ENCODE results near the gene TMEM50A.

GRCh38 chr1:25361901-25362300 lies 23.8 kb downstream of the TMEM50A start:
- no peak for TF ChIP-seq TCF7L2 (IDR thresholded peaks at IDR 0.05; ENCODE audit: borderline replicate concordance, low read depth, low read length)
- no peak for TF ChIP-seq ZNF140 (tag by site-specific recombination; IDR thresholded peaks at IDR 0.05)
- no peak for TF ChIP-seq HOXD13 (CRISPR knock-in tag; IDR thresholded peaks at IDR 0.05; ENCODE audit: borderline replicate concordance)
- no peak for TF ChIP-seq ZNF335 (tag by site-specific recombination; conservative IDR thresholded peaks at IDR 0.05)
- TF ChIP-seq KLF9 (tag by site-specific recombination; IDR thresholded peaks at IDR 0.05; ENCODE audit: low read depth), result no peak
- TF ChIP-seq ZNF155 (tag by site-specific recombination; IDR thresholded peaks at IDR 0.05), result no peak
- TF ChIP-seq ZNF777 (tag by site-specific recombination; IDR thresholded peaks at IDR 0.05; ENCODE audit: borderline replicate concordance), result no peak
- TF ChIP-seq, protein P1, sequence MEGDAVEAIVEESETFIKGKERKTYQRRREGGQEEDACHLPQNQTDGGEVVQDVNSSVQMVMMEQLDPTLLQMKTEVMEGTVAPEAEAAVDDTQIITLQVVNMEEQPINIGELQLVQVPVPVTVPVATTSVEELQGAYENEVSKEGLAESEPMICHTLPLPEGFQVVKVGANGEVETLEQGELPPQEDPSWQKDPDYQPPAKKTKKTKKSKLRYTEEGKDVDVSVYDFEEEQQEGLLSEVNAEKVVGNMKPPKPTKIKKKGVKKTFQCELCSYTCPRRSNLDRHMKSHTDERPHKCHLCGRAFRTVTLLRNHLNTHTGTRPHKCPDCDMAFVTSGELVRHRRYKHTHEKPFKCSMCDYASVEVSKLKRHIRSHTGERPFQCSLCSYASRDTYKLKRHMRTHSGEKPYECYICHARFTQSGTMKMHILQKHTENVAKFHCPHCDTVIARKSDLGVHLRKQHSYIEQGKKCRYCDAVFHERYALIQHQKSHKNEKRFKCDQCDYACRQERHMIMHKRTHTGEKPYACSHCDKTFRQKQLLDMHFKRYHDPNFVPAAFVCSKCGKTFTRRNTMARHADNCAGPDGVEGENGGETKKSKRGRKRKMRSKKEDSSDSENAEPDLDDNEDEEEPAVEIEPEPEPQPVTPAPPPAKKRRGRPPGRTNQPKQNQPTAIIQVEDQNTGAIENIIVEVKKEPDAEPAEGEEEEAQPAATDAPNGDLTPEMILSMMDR (tag by site-specific recombination; IDR thresholded peaks at IDR 0.05), result no peak
- TF ChIP-seq SETDB1 (IDR thresholded peaks at IDR 0.05; ENCODE audit: insufficient read length, low read length), result no peak
- TF ChIP-seq, protein P2, sequence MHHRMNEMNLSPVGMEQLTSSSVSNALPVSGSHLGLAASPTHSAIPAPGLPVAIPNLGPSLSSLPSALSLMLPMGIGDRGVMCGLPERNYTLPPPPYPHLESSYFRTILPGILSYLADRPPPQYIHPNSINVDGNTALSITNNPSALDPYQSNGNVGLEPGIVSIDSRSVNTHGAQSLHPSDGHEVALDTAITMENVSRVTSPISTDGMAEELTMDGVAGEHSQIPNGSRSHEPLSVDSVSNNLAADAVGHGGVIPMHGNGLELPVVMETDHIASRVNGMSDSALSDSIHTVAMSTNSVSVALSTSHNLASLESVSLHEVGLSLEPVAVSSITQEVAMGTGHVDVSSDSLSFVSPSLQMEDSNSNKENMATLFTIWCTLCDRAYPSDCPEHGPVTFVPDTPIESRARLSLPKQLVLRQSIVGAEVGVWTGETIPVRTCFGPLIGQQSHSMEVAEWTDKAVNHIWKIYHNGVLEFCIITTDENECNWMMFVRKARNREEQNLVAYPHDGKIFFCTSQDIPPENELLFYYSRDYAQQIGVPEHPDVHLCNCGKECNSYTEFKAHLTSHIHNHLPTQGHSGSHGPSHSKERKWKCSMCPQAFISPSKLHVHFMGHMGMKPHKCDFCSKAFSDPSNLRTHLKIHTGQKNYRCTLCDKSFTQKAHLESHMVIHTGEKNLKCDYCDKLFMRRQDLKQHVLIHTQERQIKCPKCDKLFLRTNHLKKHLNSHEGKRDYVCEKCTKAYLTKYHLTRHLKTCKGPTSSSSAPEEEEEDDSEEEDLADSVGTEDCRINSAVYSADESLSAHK (tag by site-specific recombination; IDR thresholded peaks at IDR 0.05), result no peak
- no peak for TF ChIP-seq ZBTB17 (tag by site-specific recombination; IDR thresholded peaks at IDR 0.05)
- TF ChIP-seq ZNF121 (tag by site-specific recombination; IDR thresholded peaks at IDR 0.05), result no peak
